ENCODE measurements around the gene ZFAND4. TPM values are rescaled to one million over a fixed set of nuclear protein-coding genes. Genes with fewer than 3 reads are reported as not detected.

ZFAND4 gene
- total and polyA plus RNA-seq, 10 of the 15 experiments (the other 5 are each of a cell fraction or from before 2014, with no cell fraction given): 4.7 to 20.8 (median 12.8) TPM

DNA sequence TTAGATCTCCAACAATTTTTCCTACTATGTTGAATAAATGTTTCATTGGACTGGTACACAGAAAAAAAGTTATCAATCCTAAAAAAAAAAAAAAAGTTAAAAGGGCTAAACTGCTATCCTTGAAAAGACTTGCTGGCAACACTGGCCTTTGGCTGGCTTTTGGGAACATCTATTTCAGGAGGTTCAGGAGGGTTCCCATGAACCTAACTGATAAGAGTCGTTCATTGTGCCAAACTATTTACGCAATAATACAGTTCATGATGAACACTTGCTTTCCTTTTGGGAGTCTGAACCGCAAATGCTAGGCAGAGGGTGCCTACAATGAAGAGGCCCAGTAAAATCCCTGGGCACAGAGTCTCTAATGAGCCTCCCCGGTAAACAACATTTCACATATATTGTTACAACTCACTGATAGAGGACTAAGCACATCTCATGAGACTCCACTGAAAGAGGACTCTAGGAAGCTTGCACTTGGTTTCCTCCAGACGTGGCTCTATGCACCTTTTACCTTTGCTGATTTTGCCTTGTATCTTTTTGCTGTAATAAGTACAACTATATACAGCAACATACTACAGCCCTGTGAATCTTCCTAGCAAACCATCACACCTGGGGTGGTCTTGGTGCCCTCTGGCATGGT, 45.0 kb downstream of the ZFAND4 start (continued):
- TF ChIP-seq CHD4 (IDR thresholded peaks at IDR 0.05) (no peak), ATF7 (IDR thresholded peaks at IDR 0.05; ENCODE audit: low read depth) (no peak), ZNF24 (IDR thresholded peaks at IDR 0.05) (no peak), PAX5 (IDR thresholded peaks at IDR 0.05; ENCODE audit: borderline replicate concordance, low read depth, low read length) (no peak), RCOR1 (conservative IDR thresholded peaks at IDR 0.05; ENCODE audit: low read depth, low read length) (no peak)

DNA sequence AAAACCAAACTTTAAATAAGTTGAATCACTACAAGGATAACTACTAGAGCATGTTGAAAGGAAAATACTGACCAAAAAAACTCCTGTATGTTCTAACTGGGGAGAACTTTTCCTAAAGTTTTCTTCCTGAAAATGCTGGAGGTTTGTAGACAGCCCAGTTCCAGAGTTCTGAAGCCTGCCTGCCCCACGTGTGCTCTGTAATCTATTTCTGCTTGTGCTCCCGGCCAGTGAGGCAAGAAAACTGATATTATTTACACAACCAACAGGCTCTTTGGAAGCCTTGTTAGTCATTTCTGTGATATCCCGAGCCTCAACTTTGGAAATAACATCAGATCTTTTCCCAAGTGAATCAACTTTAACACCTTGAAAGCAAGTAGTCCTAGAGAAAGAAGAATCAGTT, 46.7 kb downstream of the ZFAND4 start:
- BruUV-seq (replicated peaks): no TSS peak
- no peak overlapping the region for H3K4me3 ChIP-seq
- TF ChIP-seq SREBF1 (IDR thresholded peaks at IDR 0.05; ENCODE audit: low read length): no peak
- no peak for TF ChIP-seq ZZZ3 (IDR thresholded peaks at IDR 0.05; ENCODE audit: control insufficient read depth, insufficient read length, low read depth)
- TF ChIP-seq GATAD2B (conservative IDR thresholded peaks at IDR 0.05; ENCODE audit: low read depth): no peak
- TF ChIP-seq EGR1 (IDR thresholded peaks at IDR 0.05; ENCODE audit: borderline replicate concordance in 1 of 2, low read depth in 2 of 2, low read length in 2 of 2): no peak
- TF ChIP-seq GABPA (IDR thresholded peaks at IDR 0.05; ENCODE audit: low read depth): no peak
- no peak for TF ChIP-seq ZSCAN29 (IDR thresholded peaks at IDR 0.05)
- TF ChIP-seq ZNF274 (IDR thresholded peaks at IDR 0.05; ENCODE audit: insufficient read depth, insufficient read length): no peak
- TF ChIP-seq POU2F2 (IDR thresholded peaks at IDR 0.05; ENCODE audit: borderline replicate concordance, low read depth, low read length): no peak
- TF ChIP-seq, protein P1, sequence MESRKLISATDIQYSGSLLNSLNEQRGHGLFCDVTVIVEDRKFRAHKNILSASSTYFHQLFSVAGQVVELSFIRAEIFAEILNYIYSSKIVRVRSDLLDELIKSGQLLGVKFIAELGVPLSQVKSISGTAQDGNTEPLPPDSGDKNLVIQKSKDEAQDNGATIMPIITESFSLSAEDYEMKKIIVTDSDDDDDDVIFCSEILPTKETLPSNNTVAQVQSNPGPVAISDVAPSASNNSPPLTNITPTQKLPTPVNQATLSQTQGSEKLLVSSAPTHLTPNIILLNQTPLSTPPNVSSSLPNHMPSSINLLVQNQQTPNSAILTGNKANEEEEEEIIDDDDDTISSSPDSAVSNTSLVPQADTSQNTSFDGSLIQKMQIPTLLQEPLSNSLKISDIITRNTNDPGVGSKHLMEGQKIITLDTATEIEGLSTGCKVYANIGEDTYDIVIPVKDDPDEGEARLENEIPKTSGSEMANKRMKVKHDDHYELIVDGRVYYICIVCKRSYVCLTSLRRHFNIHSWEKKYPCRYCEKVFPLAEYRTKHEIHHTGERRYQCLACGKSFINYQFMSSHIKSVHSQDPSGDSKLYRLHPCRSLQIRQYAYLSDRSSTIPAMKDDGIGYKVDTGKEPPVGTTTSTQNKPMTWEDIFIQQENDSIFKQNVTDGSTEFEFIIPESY (IDR thresholded peaks at IDR 0.05): no peak
- TF ChIP-seq, protein P2, sequence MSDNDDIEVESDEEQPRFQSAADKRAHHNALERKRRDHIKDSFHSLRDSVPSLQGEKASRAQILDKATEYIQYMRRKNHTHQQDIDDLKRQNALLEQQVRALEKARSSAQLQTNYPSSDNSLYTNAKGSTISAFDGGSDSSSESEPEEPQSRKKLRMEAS (IDR thresholded peaks at IDR 0.05; ENCODE audit: low read depth, low read length): no peak
- H3K9me3 ChIP-seq (replicated peaks; ENCODE audit: control insufficient read depth, insufficient read depth, low read length): no peaks in the 10 kb centered on the region
- ATAC-seq: no peak
- ChIA-PET SMC1A (ENCODE audit: uncharacterized antibody, unreplicated experiment) (no interaction called here), RAD21 (ENCODE audit: unreplicated experiment) (no interaction called here), POLR2A (no interaction called here), CTCF (no interaction called here)
- H3K9ac ChIP-seq (ENCODE audit: control insufficient read depth, insufficient read depth, low read length): no peak overlapping the region
- no peak for FAIRE-seq
- in situ Hi-C loops (cut with MboI): no loop called here
- WGBS (ENCODE audit: insufficient coverage, insufficient replicate concordance, low lambda C conversion rate, missing lambda C conversion rate): 79% methylated on average over 3 of the region's 3 CpGs
- no peak overlapping the region for H3K4me2 ChIP-seq (ENCODE audit: control insufficient read depth, insufficient read depth)
- no peaks in the 10 kb centered on the region for H3K79me2 ChIP-seq (ENCODE audit: control insufficient read depth, insufficient read depth, low read length)
- no peaks in the 10 kb centered on the region for H3K4me1 ChIP-seq (ENCODE audit: control insufficient read depth, insufficient read depth, low read length)
- intact Hi-C loops (cut with micrococcal nuclease; ENCODE audit: unreplicated experiment): no loop called here
- DNase-seq (ENCODE audit: low read depth, low spot score): no peak
- no peaks in the 10 kb centered on the region for H4K20me1 ChIP-seq (ENCODE audit: control insufficient read depth, insufficient read depth)
- no peak overlapping the region for H3K27ac ChIP-seq (ENCODE audit: control insufficient read depth, insufficient read depth)
- H3K27me3 ChIP-seq (replicated peaks in 1 of 2; ENCODE audit: control insufficient read depth in 2 of 2, insufficient read depth in 2 of 2, low read length in 1 of 2): no peaks in the 10 kb centered on the region
- peaks cover 2 to 7% of the 10 kb centered on the region in 2 experiments; a peak in 2 of 4 replicates for H3K36me3 ChIP-seq (ENCODE audit: control insufficient read depth in 2 of 2, insufficient read depth in 2 of 2, low read length in 1 of 2)
- H2AFZ ChIP-seq (ENCODE audit: control insufficient read depth, low read depth, low read length): no peak overlapping the region
